Subcutaneous adipose tissue (tissue), 4 donors: ENCODE results near the gene B3GNT4. TPM values are rescaled to one million over a fixed set of nuclear protein-coding genes. Genes with fewer than 3 reads are reported as not detected.

ENCODE experiments used
- total RNA-seq, 4 donors: library from RNA; depleted of rRNA; stranded (reverse); fragments of >200 nt; gene quantifications; one replicate each; pipeline ENCODE4 v1.1.0, GENCODE V29; 2016
- TF ChIP-seq, protein P1 (sequence below): fragments of 450-650 bp; IDR thresholded peaks from one replicate; pipeline ENCODE4 v1.5.1; 2016; ENCODE audit warnings: low read depth, mild to moderate bottlenecking, control low read depth, antibody characterized with exemption, moderate library complexity

Gene B3GNT4
- total RNA-seq, 4 donors from 2014 or later, result not detected

DNA sequence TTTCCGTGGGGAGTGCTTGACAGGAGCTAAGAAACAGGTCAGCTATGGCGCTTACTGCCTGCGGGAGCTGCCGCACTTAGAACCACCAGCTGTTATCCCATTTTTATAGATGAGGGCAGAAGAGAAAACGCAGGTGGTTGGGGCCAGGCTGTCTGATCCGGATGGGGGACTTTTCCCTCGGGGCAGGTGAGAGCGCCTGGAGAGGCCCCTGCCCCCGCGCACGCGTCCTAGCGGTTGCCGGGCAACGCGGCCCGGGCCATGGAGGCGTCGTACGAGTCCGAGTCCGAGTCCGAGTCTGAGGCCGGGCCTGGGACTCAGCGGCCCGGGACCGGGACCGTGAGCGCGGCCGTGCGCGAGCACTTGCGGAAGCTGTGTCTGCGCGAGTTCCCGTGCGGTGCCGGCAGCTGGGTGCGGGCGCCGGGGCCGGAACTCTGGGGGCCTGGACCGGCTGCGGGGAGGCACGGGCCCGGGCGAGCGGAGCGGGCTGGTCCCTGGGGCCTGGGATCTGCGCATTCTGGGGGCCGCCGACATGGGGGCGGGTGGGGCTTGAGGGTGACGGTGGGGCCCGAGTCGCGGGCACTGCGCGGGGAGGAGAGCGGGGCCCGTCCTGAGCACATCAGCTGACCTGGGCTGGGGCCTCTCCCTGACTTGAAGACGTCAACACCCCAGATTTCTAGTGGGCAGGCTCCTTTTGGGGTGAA, 20.5 kb upstream of the B3GNT4 start, which contains the start of gene LRRC43:
Gene LRRC43 (plus strand): TSS at position 237 of the 701 bp plus-strand sequence. CDS start 22 bp downstream, at position 259.
- TF ChIP-seq, protein P1, sequence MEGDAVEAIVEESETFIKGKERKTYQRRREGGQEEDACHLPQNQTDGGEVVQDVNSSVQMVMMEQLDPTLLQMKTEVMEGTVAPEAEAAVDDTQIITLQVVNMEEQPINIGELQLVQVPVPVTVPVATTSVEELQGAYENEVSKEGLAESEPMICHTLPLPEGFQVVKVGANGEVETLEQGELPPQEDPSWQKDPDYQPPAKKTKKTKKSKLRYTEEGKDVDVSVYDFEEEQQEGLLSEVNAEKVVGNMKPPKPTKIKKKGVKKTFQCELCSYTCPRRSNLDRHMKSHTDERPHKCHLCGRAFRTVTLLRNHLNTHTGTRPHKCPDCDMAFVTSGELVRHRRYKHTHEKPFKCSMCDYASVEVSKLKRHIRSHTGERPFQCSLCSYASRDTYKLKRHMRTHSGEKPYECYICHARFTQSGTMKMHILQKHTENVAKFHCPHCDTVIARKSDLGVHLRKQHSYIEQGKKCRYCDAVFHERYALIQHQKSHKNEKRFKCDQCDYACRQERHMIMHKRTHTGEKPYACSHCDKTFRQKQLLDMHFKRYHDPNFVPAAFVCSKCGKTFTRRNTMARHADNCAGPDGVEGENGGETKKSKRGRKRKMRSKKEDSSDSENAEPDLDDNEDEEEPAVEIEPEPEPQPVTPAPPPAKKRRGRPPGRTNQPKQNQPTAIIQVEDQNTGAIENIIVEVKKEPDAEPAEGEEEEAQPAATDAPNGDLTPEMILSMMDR, result no peak

DNA sequence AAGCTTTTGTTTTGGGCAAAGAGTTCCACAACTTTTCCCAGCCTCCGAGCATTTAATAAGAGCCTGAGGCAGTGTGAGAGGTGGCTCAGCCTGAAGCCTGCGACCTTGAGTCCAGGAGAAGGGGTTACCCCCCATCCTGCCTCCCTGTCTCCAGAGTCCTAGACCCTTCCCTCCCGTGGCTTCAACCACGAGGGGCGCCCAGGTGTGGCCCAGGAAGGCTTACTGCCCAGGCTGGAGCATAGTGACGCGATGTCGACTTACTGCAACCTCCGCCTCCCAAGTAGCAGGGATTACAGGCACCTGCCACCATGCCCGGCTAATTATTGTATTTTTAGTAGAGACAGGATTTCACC, 19.9 kb upstream of the B3GNT4 start:
- TF ChIP-seq, protein P1, result no peak

DNA sequence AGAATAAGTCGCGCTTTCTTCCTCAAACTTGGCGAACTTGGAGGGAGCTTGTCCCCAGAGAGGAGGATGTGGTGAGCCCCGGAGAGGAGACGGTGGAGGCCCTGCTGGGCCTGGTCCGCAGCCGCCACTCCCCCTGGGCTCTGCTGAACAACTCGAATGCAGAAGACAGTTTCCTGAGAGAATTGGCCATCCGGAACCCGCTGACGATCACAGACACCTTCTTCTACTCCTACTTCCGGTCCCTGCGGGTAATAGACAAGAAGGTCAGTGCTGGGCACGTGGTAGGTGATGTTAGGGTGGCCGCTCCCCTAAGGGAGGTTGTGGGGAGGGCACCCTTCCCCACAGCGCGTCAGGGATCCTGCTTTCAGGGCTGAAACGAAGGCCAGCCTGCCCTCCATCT, 19.0 kb upstream of the B3GNT4 start:
- TF ChIP-seq, protein P1, result no peak

DNA sequence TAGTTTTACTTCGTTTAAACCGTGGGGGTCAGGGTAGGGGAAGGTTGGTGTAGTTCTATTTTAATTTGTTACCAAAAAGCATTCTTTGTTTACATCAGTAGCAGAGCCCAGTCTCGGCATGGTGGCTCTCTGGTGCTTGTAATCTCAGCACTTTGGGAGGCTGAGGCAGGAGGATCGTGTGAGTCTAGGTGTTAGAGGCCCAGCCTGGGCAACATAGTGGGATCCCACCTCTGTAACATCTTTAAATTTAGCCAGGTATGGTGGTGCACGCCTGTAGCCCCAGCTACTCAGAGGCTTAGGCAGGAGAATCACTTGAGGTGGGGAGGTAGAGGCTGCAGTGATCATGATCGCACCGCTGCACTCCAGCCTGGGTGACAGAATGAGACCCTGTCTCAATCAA, 18.4 kb upstream of the B3GNT4 start:
- TF ChIP-seq, protein P1, result no peak

DNA sequence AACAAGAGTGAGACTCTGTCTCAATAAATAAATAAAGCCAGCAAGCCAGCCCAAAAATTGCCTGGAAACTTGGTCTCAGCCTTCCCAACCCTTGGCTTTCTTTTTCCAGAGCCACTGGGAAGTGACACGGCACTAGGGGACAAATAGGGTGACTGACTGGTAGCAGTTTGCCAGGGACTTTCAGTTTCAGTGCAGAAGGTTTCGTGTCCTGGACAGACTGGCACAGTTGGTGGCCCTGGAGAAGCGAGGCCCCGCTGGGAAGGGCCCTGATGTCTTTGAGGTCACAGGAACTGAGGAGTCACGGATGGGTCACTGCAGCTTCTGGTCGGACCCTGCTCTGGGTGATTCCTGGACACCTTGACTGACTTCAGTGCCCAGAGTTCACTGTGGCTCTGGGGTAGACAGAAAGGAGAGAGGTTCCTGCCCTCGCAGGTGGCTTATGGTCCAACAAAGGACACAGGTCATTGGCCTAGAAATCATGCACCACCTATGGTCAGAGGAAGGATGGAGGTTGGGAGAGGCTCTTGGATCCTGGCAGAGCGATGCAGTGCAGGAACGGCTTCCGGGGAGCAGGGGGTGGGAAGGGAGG, 17.9 kb upstream of the B3GNT4 start:
- TF ChIP-seq, protein P1, result no peak

GRCh38 chr12:122187466-122187865, 16.0 kb upstream of the B3GNT4 start:
- TF ChIP-seq, protein P1, result no peak

GRCh38 chr12:122189626-122190475, 13.7 kb upstream of the B3GNT4 start:
- TF ChIP-seq, protein P1, result no peak
